Small intestine (tissue), 7 donors: ENCODE results near the gene SPINT1. TPM values are rescaled to one million over a fixed set of nuclear protein-coding genes. Genes with fewer than 3 reads are reported as not detected.

Source experiments
- DNase-seq, 2 donors: peaks; one replicate each; pipeline versions ENCODE4 v3.0.0 to v3.0.0-alpha.2; 2013
- FAIRE-seq: peaks from 2 replicates; lab custom pipeline; 2012; peaks lifted over from hg19 to GRCh38; lab: Jason Lieb, UNC
- H3K27ac ChIP-seq, 3 donors: one replicate each; pipeline ENCODE4 v1.5.1; 2013; ENCODE audit warnings: low read length in 2 of 3, mild to moderate bottlenecking in 2 of 3, control low read depth in 1 of 3, inconsistent platforms in 1 of 3, low read depth in 1 of 3, moderate library complexity in 1 of 3
- H3K27me3 ChIP-seq, 3 donors: one replicate each; pipeline ENCODE4 v1.6.1; 2013; ENCODE audit warnings: low read length in 3 of 3, inconsistent platforms in 1 of 3; ENCODE audit not compliant: control insufficient read depth in 3 of 3, insufficient read depth in 3 of 3
- H3K36me3 ChIP-seq, 3 donors: one replicate each; pipeline ENCODE4 v1.6.1; 2013; ENCODE audit warnings: low read length in 3 of 3, inconsistent platforms in 1 of 3, low read depth in 1 of 3, mild to moderate bottlenecking in 1 of 3, moderate library complexity in 1 of 3; ENCODE audit not compliant: control insufficient read depth in 3 of 3, insufficient read depth in 2 of 3
- H3K4me1 ChIP-seq, 3 donors: one replicate each; pipeline ENCODE4 v1.6.1; 2013; ENCODE audit warnings: low read length in 2 of 3, inconsistent platforms in 1 of 3, low read depth in 1 of 3, mild to moderate bottlenecking in 1 of 3, moderate library complexity in 1 of 3; ENCODE audit not compliant: control insufficient read depth in 3 of 3, insufficient read depth in 2 of 3
- H3K4me3 ChIP-seq, 3 donors: one replicate each; pipeline ENCODE4 v1.5.1; 2013; ENCODE audit warnings: low read length in 3 of 3, control low read depth in 1 of 3, inconsistent platforms in 1 of 3, low read depth in 1 of 3, mild to moderate bottlenecking in 1 of 3, moderate library complexity in 1 of 3
- H3K9me3 ChIP-seq, 2 donors: one replicate each; pipeline ENCODE4 v1.6.1; 2013; ENCODE audit warnings: low read depth in 1 of 2, low read length in 1 of 2; ENCODE audit not compliant: control insufficient read depth in 2 of 2, insufficient read depth in 1 of 2
- WGBS, 3 donors: extraction: QIAGEN DNeasy Blood & Tissue Kit; methylation state at CpG; one replicate each; pipeline ENCODE4 v1.1.7; 2013; 5-methylcytosine and 5-hydroxymethylcytosine counted together
- polyA plus RNA-seq, 4 donors: library from polyadenylated mRNA; stranded (reverse) in 3 of 4; unstranded in 1 of 4; fragments of 200-250 nt in 3 of 4; fragments of 120-200 nt in 1 of 4; gene quantifications; one replicate each; pipeline versions ENCODE4 v1.2.1 to v1.2.3, GENCODE V29; 2013
- donor health status: healthy with polysubstance abuse.
- donor health status: control.
- donor health status: control.
- donor health status: Bipolar disorder and iron deficiency.
- donor health status: healthy.

SPINT1 gene
- polyA plus RNA-seq, 4 donors, result 85.0 to 258 (median 187) TPM

GRCh38 chr15:40871749-40872617 lies 28.1 kb downstream of the SPINT1 start:
- Histone ChIP-seq H3K4me1 (peaks cover 0 to 13% (median 5%) of the 10 kb centered on the region in 3 donors), H3K27me3 (peaks cover 0 to 10% (median 3%) of the 10 kb centered on the region in 3 donors), H3K36me3 (no peaks in the 10 kb centered on the region), H3K27ac (peak overlapping the region in 1 of 3 donors; percentile 28), H3K9me3 (no peaks in the 10 kb centered on the region), H3K4me3 (no peak overlapping the region)
- FAIRE-seq (no peak), DNase-seq (peak; percentile 62 to 84)
- 45 to 69% (median 45%) methylated on average over 13 of the region's 13 CpGs for WGBS, 3 donors

- peaks cover 0 to 10% (median 3%) of the 10 kb centered on the region in 3 donors for H3K27me3 ChIP-seq
- WGBS, 3 donors, result 57 to 68% (median 66%) methylated on average over 33 of the region's 33 CpGs
- DNase-seq, result no peak
- H3K36me3 ChIP-seq, result no peaks in the 10 kb centered on the region
- H3K4me1 ChIP-seq, result peaks cover 0 to 13% (median 5%) of the 10 kb centered on the region in 3 donors
- H3K27ac ChIP-seq, result no peak overlapping the region
- no peaks in the 10 kb centered on the region for H3K9me3 ChIP-seq
- peak overlapping the region in 2 of 3 donors; percentile 41 to 55 for H3K4me3 ChIP-seq
- FAIRE-seq, result no peak
Observed at GRCh38 chr15:40872791-40873693, 29.2 kb downstream of the SPINT1 start.

- DNase-seq, result peak; percentile 71 to 80
- no peak within 1 kb of the TSS for H3K27ac ChIP-seq
- H3K27me3 ChIP-seq, result peaks cover 0 to 10% (median 3%) of the 10 kb centered on the region in 3 donors
- peaks cover 0 to 13% (median 5%) of the 10 kb centered on the region in 3 donors for H3K4me1 ChIP-seq
- FAIRE-seq, result no peak
- no peaks in the 10 kb centered on the region for H3K9me3 ChIP-seq
- no peaks in the 10 kb centered on the region for H3K36me3 ChIP-seq
- 0 to 1% (median 1%) methylated on average over 54 to 74 of the region's 74 CpGs for WGBS, 3 donors
- H3K4me3 ChIP-seq, result peak within 1 kb of the TSS; percentile 27 to 55 (median 41)
Observed at GRCh38 chr15:40873694-40874561, 30.1 kb downstream of the SPINT1 start, which contains the start of gene RHOV. Gene RHOV (minus strand): TSS chr15:40874234. CDS start chr15:40874139, 95 bp downstream.

GRCh38 chr15:40875991-40876730 lies 32.3 kb downstream of the SPINT1 start:
- DNase-seq (no peak), FAIRE-seq (no peak)
- no peaks in the 10 kb centered on the region for H3K36me3 ChIP-seq
- H3K27me3 ChIP-seq, result peaks cover 0 to 10% (median 3%) of the 10 kb centered on the region in 3 donors
- WGBS, 3 donors, result 86 to 91% (median 89%) methylated on average over 6 of the region's 6 CpGs
- no peaks in the 10 kb centered on the region for H3K9me3 ChIP-seq
- peaks cover 0 to 13% (median 2%) of the 10 kb centered on the region in 3 donors for H3K4me1 ChIP-seq
- H3K4me3 ChIP-seq, result no peak overlapping the region
- H3K27ac ChIP-seq, result no peak overlapping the region

GRCh38 chr15:40877694-40878093 lies 33.8 kb downstream of the SPINT1 start:
- Histone ChIP-seq H3K4me1 (peaks cover 0 to 2% (median 2%) of the 10 kb centered on the region in 3 donors), H3K36me3 (no peaks in the 10 kb centered on the region), H3K9me3 (peaks cover 0 to 3% of the 10 kb centered on the region in 2 donors), H3K27ac (no peak overlapping the region), H3K27me3 (peaks cover 0 to 10% (median 3%) of the 10 kb centered on the region in 3 donors), H3K4me3 (no peak overlapping the region)
- DNase-seq (no peak), FAIRE-seq (no peak)
- 66 to 74% (median 69%) methylated on average over 2 of the region's 2 CpGs for WGBS, 3 donors

- DNase-seq (no peak), FAIRE-seq (no peak)
- Histone ChIP-seq H3K27me3 (peaks cover 0 to 3% (median 2%) of the 10 kb centered on the region in 3 donors), H3K4me3 (no peak overlapping the region), H3K36me3 (no peaks in the 10 kb centered on the region), H3K4me1 (peaks cover 0 to 2% (median 0%) of the 10 kb centered on the region in 3 donors), H3K9me3 (peaks cover 0 to 6% of the 10 kb centered on the region in 2 donors), H3K27ac (no peak overlapping the region)
- WGBS, 3 donors, result 67 to 84% (median 83%) methylated on average over 1 of the region's 1 CpG
Observed at GRCh38 chr15:40878785-40879184, 34.9 kb downstream of the SPINT1 start.

GRCh38 chr15:40879609-40880008 lies 35.8 kb downstream of the SPINT1 start:
- no peaks in the 10 kb centered on the region for H3K36me3 ChIP-seq
- peaks cover 0 to 2% (median 2%) of the 10 kb centered on the region in 3 donors for H3K27me3 ChIP-seq
- peaks cover 0 to 6% of the 10 kb centered on the region in 2 donors for H3K9me3 ChIP-seq
- DNase-seq (peak; percentile 64 to 90), FAIRE-seq (no peak)
- H3K4me3 ChIP-seq, result no peak overlapping the region
- H3K27ac ChIP-seq, result no peak overlapping the region
- 20 to 55% (median 40%) methylated on average over 6 of the region's 6 CpGs for WGBS, 3 donors
- H3K4me1 ChIP-seq, result peaks cover 0 to under 1% (median 0%) of the 10 kb centered on the region in 3 donors
